Activated CD4-positive, alpha-beta T cell treated with anti-CD3 and anti-CD28 coated beads, Interleukin-2, amount 50 U/mL, for 4 hours (primary cell): Measurements from ENCODE around the gene SMAD6.

ENCODE experiments used
- DNase-seq, 2 experiments: peaks; one replicate each; pipeline ENCODE4 v3.0.0-alpha.2; 2020

SMAD6 gene

DNA sequence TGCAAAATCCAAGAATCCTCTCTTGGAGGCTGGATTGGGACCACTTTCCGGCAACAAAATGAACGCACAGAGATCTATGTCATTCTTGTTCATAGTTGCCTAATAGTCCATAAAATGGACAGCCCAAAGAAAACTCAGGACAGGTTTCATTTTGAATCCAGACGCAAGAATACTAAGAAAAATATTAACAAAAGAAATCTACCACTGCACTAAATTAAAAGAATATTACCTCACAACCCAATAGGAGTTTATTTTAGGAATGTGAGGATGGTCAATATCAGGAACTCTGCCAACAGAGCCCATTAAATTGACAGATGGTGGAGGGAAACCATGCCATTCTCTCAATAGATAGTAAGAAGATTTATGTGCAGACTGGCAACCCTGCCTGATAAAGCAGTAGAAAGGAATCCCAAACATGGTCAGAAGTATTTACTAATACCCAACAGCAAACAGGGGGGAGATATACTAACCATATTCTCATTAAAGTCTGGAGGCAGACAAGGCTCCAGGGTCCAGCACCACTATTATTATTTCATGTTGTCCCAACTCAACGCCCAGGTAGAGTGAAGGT is 127.6 kb downstream of the SMAD6 start:
- DNase-seq = no peak

DNA sequence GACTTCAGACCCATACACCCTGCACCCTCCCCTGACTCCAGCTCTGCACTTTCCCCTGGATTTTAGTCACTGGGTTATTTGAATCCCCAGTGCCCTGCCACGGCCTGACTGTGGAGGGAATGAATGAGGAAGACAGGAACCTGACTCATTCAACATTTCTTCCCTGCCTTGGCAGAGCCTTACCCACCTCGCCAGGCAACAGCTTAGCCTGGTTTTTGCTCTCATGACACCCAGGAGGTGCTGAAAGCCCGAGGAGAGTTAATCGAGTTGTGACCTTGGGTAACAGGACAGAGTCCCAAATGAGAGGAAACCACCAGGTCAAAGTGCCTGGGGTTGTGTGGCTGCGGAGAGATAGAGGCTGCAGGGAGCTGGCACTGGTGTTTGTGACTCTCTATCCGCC is 128.3 kb downstream of the SMAD6 start:
- DNase-seq = no peak

DNA sequence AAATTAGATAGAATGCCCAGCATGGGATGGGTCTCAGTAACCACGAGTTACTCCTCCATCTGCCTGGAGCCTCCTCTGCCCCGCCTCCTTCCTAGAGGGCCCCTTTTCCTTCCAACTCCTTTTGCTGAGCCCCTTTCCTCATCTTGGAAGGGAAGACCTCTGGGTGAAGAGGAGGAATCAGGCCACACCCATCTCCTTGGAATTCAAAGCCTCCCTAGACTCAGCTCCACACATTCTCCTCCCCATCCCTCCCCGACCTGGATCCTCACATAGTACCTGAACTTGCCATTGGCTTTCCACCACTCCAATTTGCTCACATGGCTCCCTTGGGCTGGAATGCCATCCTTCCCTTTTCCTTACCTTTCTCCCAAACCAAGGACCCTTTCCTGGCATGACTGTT is 128.8 kb downstream of the SMAD6 start:
- DNase-seq = no peak

DNA sequence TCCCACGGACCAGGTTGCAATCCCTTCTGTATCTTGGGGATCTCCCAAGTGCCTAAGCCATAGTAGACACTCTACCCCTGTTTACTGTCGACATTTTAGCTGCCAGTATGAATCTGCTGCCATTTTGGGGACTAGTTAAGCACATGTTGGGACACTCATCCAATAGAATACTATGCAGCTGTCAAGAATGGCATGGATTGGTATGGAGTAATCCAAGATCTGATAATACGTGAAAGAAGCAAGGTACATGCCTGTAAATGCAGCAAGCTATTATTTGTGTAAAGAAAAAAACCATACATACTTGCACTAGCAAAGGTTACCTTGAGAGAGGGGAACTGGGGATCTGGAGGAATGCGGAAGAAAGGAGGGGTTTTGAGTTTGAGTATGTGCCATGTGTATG is 129.3 kb downstream of the SMAD6 start:
- no peak for DNase-seq

DNA sequence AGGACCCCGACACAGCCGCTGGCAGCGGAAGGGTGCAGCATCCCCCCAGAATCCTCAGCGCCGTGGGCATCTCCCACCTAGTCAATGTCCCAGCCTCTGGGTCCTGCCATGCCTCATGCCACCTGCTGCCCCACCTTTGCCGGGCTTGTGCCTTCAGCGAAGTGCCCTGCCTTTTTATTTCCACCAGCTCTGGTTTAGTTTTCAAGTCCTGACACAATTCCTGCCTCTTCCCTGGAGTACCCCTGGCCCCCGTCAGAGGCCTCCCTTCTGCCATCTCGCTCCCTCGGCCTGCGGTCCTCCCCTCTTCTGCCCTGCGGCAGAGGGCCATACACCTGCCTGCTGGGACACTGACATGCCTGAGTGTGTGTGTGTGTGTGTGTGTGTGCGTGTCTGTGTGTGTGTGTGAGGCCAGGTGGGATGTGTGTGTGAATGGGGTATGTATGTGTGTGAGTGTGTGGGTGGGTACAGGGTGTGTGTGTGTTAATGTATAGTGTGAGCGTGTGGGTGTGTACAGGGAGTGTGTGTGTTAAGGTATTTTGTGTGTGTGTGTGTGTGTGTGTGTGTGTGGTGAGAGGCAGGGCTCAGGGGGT is 129.9 kb downstream of the SMAD6 start:
- no peak for DNase-seq
